GM10266 (cell line): ENCODE measurements around the gene INO80.
A peak's percentile ranks its signal among the peaks of the same experiment; 100 is the strongest.

Experiments used
- DNase-seq: peaks from one replicate; pipeline ENCODE4 v3.0.0; 2012; ENCODE audit errors: extremely low spot score
- CTCF ChIP-seq: IDR thresholded peaks from 2 replicates; pipeline ENCODE4 v1.5.1; 2012; ENCODE audit warnings: mild to moderate bottlenecking, low read depth; ENCODE audit not compliant: control insufficient read depth, insufficient read depth; ENCODE audit errors: missing control alignments

Gene INO80

GRCh38 chr15:40934457-40934856 is 181.6 kb downstream of the INO80 start:
- no peak for DNase-seq
- no peak for TF ChIP-seq CTCF

GRCh38 chr15:40933517-40933902 is 182.6 kb downstream of the INO80 start:
- DNase-seq = no peak
- TF ChIP-seq CTCF = no peak

- TF ChIP-seq CTCF = no peak
Measured at GRCh38 chr15:40932649-40933516, 183.2 kb downstream of the INO80 start.

GRCh38 chr15:40932156-40932555 is 183.9 kb downstream of the INO80 start:
- no peak for DNase-seq
- no peak for TF ChIP-seq CTCF

More at GRCh38 chr15:40932649-40933516, 183.2 kb downstream of the INO80 start:
- no peak for DNase-seq

- no peak for DNase-seq
- TF ChIP-seq CTCF = no peak
Measured at GRCh38 chr15:40931300-40932142, 184.6 kb downstream of the INO80 start.

GRCh38 chr15:40930430-40931299 is 185.4 kb downstream of the INO80 start:
- DNase-seq = peak; percentile 78
- peak; percentile 78 for TF ChIP-seq CTCF
